IPS-20b (cell line): Measurements from ENCODE around the gene PRH2.

Experiments
- H3K27ac ChIP-seq: one replicate; pipeline ENCODE4 v1.5.1; 2013; ENCODE audit warnings: low read length
- H3K27me3 ChIP-seq: 2 replicates; pipeline ENCODE4 v1.6.1; 2013; ENCODE audit warnings: mild to moderate bottlenecking, low read length, inconsistent platforms; ENCODE audit not compliant: insufficient read depth
- H3K36me3 ChIP-seq: 2 replicates; pipeline ENCODE4 v1.6.1; 2013; ENCODE audit warnings: low read depth, mild to moderate bottlenecking, inconsistent platforms, low read length, moderate library complexity; ENCODE audit not compliant: insufficient read depth
- H3K4me1 ChIP-seq: 2 replicates; pipeline ENCODE4 v1.6.1; 2013; ENCODE audit warnings: mild to moderate bottlenecking, control low read depth, inconsistent platforms, low read length, moderate library complexity; ENCODE audit not compliant: insufficient read depth
- H3K4me3 ChIP-seq: 2 replicates; pipeline ENCODE4 v1.5.1; 2013; ENCODE audit warnings: mild to moderate bottlenecking, low read length, inconsistent platforms
- H3K9ac ChIP-seq: 2 replicates; pipeline ENCODE4 v1.6.1; 2013; ENCODE audit warnings: low read depth, mild to moderate bottlenecking, inconsistent platforms, low read length, moderate library complexity
- H3K9me3 ChIP-seq: 2 replicates; pipeline ENCODE4 v1.6.1; 2013; ENCODE audit warnings: mild to moderate bottlenecking, low read depth, low read length, inconsistent platforms; ENCODE audit not compliant: insufficient read depth

PRH2 gene

GRCh38 chr12:10926269-10926668 is 2.8 kb upstream of the PRH2 start:
- Histone ChIP-seq H3K27me3 (no peaks in the 10 kb centered on the region), H3K9me3 (no peaks in the 10 kb centered on the region), H3K4me1 (no peaks in the 10 kb centered on the region), H3K27ac (no peak overlapping the region), H3K36me3 (no peaks in the 10 kb centered on the region), H3K4me3 (no peak overlapping the region), H3K9ac (no peak overlapping the region)

DNA sequence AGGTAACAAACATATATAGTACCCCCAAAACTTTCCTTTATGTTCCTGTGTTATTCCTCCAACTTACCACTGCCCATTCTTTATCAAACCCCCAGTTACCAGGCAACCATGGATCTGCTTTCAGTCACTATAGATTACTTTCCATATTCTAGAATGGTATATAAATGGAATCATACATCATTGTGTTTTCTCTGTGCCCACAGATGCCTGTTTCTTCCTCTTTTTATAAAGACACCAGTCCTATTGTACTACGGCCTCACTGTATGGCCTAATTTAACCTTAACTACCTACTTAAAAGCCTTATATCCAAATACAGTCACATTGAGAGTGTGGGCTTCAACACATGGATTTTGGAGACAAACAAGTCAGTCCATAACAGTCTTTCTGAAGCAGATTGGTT is 7.5 kb downstream of the PRH2 start:
- Histone ChIP-seq H3K27me3 (no peaks in the 10 kb centered on the region), H3K9ac (no peak overlapping the region), H3K36me3 (no peaks in the 10 kb centered on the region), H3K9me3 (no peaks in the 10 kb centered on the region), H3K4me1 (no peaks in the 10 kb centered on the region), H3K27ac (no peak overlapping the region), H3K4me3 (no peak overlapping the region)

GRCh38 chr12:10939163-10939562 is 10.1 kb downstream of the PRH2 start, which contains the start of gene TAS2R14:
TAS2R14 (minus strand) TSS chr12:10939263; CDS start chr12:10939207, 56 bp downstream.
- Histone ChIP-seq H3K9ac (no peak within 1 kb of the TSS), H3K9me3 (peaks cover 6% of the 10 kb centered on the region), H3K4me3 (no peak within 1 kb of the TSS), H3K27ac (no peak within 1 kb of the TSS), H3K4me1 (0 out of 2 replicates have a peak, but pooled peaks cover 4% of the 10 kb centered on the region), H3K36me3 (no peaks in the 10 kb centered on the region), H3K27me3 (no peaks in the 10 kb centered on the region)

GRCh38 chr12:10940389-10940788 is 11.4 kb downstream of the PRH2 start:
- Histone ChIP-seq H3K9ac (no peak overlapping the region), H3K9me3 (peaks cover 17% of the 10 kb centered on the region), H3K4me3 (no peak overlapping the region), H3K27ac (no peak overlapping the region), H3K36me3 (no peaks in the 10 kb centered on the region), H3K4me1 (0 out of 2 replicates have a peak, but pooled peaks cover 4% of the 10 kb centered on the region), H3K27me3 (no peaks in the 10 kb centered on the region)

- Histone ChIP-seq H3K9me3 (peaks cover 24% of the 10 kb centered on the region), H3K4me3 (no peak overlapping the region), H3K36me3 (no peaks in the 10 kb centered on the region), H3K27me3 (no peaks in the 10 kb centered on the region), H3K4me1 (0 out of 2 replicates have a peak, but pooled peaks cover 4% of the 10 kb centered on the region), H3K9ac (no peak overlapping the region), H3K27ac (no peak overlapping the region)
Observed at GRCh38 chr12:10941369-10941768, 12.3 kb downstream of the PRH2 start.

DNA sequence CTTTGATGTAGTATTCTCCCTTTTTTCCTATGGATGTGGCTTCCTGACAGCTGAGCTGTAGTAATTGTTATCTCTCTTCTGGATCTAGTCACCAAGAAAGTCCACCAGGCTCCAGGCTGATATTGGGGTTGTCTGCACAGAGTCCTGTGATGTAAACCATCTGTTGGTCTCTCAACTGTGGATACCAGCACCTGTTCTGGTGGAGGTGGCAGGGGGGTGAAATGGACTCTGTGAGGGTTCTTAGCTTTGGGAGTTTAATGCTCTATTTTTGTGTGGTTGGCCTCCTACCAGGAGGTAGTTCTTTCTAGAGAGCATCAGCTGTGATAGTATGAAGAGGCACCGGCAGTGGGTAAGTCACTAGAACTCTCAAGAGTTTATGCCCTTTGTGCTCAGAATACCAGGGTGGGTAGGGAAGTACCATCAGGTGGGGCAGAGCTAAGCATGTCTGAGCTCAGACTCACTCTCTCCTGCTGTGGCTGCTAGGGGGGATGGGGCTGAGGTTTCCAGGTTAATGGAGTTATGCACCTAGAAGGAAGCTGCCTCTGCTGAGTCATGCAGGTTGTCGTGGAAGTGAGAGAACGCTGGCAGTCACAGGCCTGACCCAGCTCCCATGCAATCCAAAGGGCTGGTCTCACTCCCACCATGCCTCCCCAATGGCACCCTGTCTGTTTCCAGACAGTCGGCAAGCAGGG is 13.0 kb downstream of the PRH2 start:
- Histone ChIP-seq H3K4me3 (no peak overlapping the region), H3K36me3 (no peaks in the 10 kb centered on the region; the same call in 1 of the 2 replicates), H3K27me3 (no peaks in the 10 kb centered on the region), H3K9me3 (peaks cover 30% of the 10 kb centered on the region), H3K4me1 (0 out of 2 replicates have a peak, but pooled peaks cover 4% of the 10 kb centered on the region), H3K9ac (peak overlapping the region; percentile 34; the same call in 1 of the 2 replicates), H3K27ac (no peak overlapping the region)

GRCh38 chr12:10943167-10943566 is 14.1 kb downstream of the PRH2 start:
- H3K27ac ChIP-seq: no peak overlapping the region
- no peak overlapping the region for H3K9ac ChIP-seq
- no peaks in the 10 kb centered on the region for H3K27me3 ChIP-seq
- H3K4me3 ChIP-seq: no peak overlapping the region
- no peaks in the 10 kb centered on the region; the same call in 1 of the 2 replicates for H3K36me3 ChIP-seq
- 0 out of 2 replicates have a peak, but pooled peaks cover 4% of the 10 kb centered on the region for H3K4me1 ChIP-seq
- H3K9me3 ChIP-seq: peaks cover 40% of the 10 kb centered on the region

GRCh38 chr12:10952645-10953044 is 23.6 kb downstream of the PRH2 start:
- Histone ChIP-seq H3K4me3 (no peak overlapping the region), H3K4me1 (no peaks in the 10 kb centered on the region), H3K9me3 (peaks cover 6% of the 10 kb centered on the region), H3K9ac (no peak overlapping the region), H3K36me3 (0 out of 2 replicates have a peak, but pooled peaks cover 3% of the 10 kb centered on the region), H3K27me3 (no peaks in the 10 kb centered on the region), H3K27ac (no peak overlapping the region)

- Histone ChIP-seq H3K27me3 (no peaks in the 10 kb centered on the region), H3K4me1 (no peaks in the 10 kb centered on the region), H3K27ac (no peak overlapping the region), H3K9me3 (no peaks in the 10 kb centered on the region), H3K36me3 (no peaks in the 10 kb centered on the region), H3K4me3 (no peak overlapping the region), H3K9ac (no peak overlapping the region)
Observed at GRCh38 chr12:10956085-10956484, 27.0 kb downstream of the PRH2 start.

DNA sequence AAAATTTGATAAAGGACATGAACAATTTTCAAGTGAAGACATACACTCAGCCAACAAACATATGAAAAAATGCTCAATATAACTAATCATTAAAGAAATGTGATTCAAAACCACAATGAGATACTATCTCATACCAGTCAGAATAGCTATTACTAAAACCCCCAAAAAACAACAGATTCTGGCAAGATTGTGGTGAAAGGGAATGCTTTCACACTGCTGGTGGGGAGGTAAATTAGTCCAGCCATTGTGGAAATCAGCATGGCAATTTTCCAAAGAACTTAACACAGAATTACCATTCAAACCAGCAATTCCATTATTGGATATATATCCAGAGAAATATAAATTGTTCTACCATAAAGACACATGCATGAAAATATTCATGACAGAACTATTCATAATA is 28.7 kb downstream of the PRH2 start:
- Histone ChIP-seq H3K4me3 (no peak overlapping the region), H3K9ac (no peak overlapping the region), H3K4me1 (no peaks in the 10 kb centered on the region), H3K27ac (no peak overlapping the region), H3K27me3 (no peaks in the 10 kb centered on the region), H3K9me3 (no peaks in the 10 kb centered on the region), H3K36me3 (no peaks in the 10 kb centered on the region)

GRCh38 chr12:10959804-10960203 is 30.8 kb downstream of the PRH2 start:
- H3K27ac ChIP-seq: no peak overlapping the region
- H3K9me3 ChIP-seq: no peaks in the 10 kb centered on the region
- H3K36me3 ChIP-seq: no peaks in the 10 kb centered on the region
- no peak overlapping the region for H3K4me3 ChIP-seq
- no peak overlapping the region for H3K9ac ChIP-seq
- no peaks in the 10 kb centered on the region for H3K27me3 ChIP-seq
- H3K4me1 ChIP-seq: no peaks in the 10 kb centered on the region

DNA sequence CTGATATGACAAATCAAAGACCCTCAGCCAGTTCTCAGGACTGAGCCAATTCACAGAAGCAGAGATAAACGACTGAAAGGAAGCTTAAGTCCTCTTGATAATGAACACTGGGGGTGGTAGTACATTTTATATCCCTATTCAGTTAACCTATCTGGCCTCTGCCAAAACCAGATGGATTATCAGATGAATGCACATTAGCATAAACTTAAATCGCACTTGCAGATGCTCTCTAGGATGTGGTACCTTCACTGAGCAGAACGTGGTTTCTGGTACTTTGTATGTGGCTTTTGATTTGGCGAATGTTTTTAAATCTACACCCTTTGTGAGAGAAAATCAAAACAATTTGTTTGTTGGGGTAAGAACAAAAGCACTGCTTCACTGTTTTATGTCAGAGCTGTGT is 31.2 kb downstream of the PRH2 start:
- H3K27me3 ChIP-seq: no peaks in the 10 kb centered on the region
- no peak overlapping the region for H3K9ac ChIP-seq
- no peaks in the 10 kb centered on the region for H3K9me3 ChIP-seq
- no peak overlapping the region for H3K4me3 ChIP-seq
- no peak overlapping the region for H3K27ac ChIP-seq
- H3K36me3 ChIP-seq: no peaks in the 10 kb centered on the region
- H3K4me1 ChIP-seq: no peaks in the 10 kb centered on the region
